Measurements from ENCODE around the gene CDPF1.

DNA sequence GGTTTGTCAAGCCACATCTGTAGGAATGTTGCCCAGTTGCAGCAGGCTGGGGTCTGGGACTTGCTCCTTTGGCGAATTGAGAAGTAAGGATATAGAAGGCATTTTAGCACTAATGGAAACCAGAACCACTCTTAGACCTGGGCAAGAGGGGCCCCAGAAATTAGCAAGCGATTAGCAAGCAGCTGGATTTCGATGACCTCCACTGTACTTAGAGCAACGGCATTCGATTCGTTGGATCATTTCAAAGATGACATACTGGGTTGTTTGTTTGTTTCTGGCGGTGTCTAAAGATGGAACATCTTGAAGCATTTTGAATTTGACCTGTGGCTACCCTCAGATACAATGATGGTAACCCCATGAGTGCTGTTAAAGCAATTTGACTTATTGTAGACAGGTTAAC, 1.2 kb upstream of the CDPF1 start:
- TF ChIP-seq, protein P1, sequence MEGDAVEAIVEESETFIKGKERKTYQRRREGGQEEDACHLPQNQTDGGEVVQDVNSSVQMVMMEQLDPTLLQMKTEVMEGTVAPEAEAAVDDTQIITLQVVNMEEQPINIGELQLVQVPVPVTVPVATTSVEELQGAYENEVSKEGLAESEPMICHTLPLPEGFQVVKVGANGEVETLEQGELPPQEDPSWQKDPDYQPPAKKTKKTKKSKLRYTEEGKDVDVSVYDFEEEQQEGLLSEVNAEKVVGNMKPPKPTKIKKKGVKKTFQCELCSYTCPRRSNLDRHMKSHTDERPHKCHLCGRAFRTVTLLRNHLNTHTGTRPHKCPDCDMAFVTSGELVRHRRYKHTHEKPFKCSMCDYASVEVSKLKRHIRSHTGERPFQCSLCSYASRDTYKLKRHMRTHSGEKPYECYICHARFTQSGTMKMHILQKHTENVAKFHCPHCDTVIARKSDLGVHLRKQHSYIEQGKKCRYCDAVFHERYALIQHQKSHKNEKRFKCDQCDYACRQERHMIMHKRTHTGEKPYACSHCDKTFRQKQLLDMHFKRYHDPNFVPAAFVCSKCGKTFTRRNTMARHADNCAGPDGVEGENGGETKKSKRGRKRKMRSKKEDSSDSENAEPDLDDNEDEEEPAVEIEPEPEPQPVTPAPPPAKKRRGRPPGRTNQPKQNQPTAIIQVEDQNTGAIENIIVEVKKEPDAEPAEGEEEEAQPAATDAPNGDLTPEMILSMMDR (IDR thresholded peaks at IDR 0.05), result no peak
- no peak for TF ChIP-seq ZFX (IDR thresholded peaks at IDR 0.05; ENCODE audit: borderline replicate concordance)

All from 22Rv1 (cell line).